ENCODE results near the gene PRR7. TPM values are rescaled to one million over a fixed set of nuclear protein-coding genes. Genes with fewer than 3 reads are reported as not detected.

Gene PRR7
- total and polyA plus RNA-seq, 2 of the 13 experiments (the other 11 are each of a cell fraction or from before 2014, with no cell fraction given): 4.8 to 5.0 TPM

GRCh38 chr5:177476531-177477233 lies 30.1 kb downstream of the PRR7 start:
- Histone ChIP-seq H3K9me3 (ENCODE audit: low read length) (no peaks in the 10 kb centered on the region), H3K27ac (ENCODE audit: extremely low read length, insufficient read depth, low read length) (no peak overlapping the region), H3K9ac (ENCODE audit: insufficient read depth, low read depth, low read length) (no peak overlapping the region), H2AFZ (ENCODE audit: low read length) (no peak overlapping the region), H4K20me1 (ENCODE audit: insufficient read depth, low read length) (no peaks in the 10 kb centered on the region), H3K27me3 (ENCODE audit: control insufficient read depth in 1 of 2, insufficient read depth in 2 of 2, low read length in 2 of 2) (no peaks in the 10 kb centered on the region), H3K4me3 (replicated peaks in 1 of 3; ENCODE audit: insufficient read depth in 1 of 3, low read depth in 2 of 3, low read length in 3 of 3) (no peak overlapping the region), H3K36me3 (replicated peaks in 1 of 2; ENCODE audit: control insufficient read depth in 1 of 2, insufficient read depth in 2 of 2, low read length in 2 of 2) (no peaks in the 10 kb centered on the region), H3K4me1 (ENCODE audit: insufficient read depth, low read length) (peaks cover 66% of the 10 kb centered on the region), H3K4me2 (ENCODE audit: low read depth, low read length) (no peak overlapping the region), H3K79me2 (ENCODE audit: insufficient read depth, low read length) (peaks cover 3% of the 10 kb centered on the region)
- ATAC-seq (no peak), DNase-seq (ENCODE audit: low spot score) (peak; percentile 33), FAIRE-seq (no peak)
- ChIA-PET POLR2A (interaction anchor here (1.0 to 4.9 kb wide), 6 partner anchors 19 to 390 kb away, joined by 3 to 42 read pairs (median 6); partner anchors contain the start of gene PDLIM7), CTCF (ENCODE audit: low intra/inter-chr PET ratio, low total read pairs) (no interaction called here)
- in situ Hi-C loops (cut with HindIII; ENCODE audit: extremely low pct_ligation_motif_present, low pct_unique_long_range_greater_than_20kb): no loop called here
- TF ChIP-seq MAZ (IDR thresholded peaks at IDR 0.05; ENCODE audit: borderline replicate concordance, low read depth, low read length) (no peak), MAZ (CRISPR knock-in tag; IDR thresholded peaks at IDR 0.05; ENCODE audit: low read depth) (no peak), MEIS2 (CRISPR knock-in tag; IDR thresholded peaks at IDR 0.05) (no peak), NFYC (CRISPR knock-in tag; IDR thresholded peaks at IDR 0.05) (0 out of 2 replicates have a peak, but pooled peaks have one; percentile 23), ETV5 (CRISPR knock-in tag; IDR thresholded peaks at IDR 0.05; ENCODE audit: borderline replicate concordance) (peak; percentile 17; the same call in 1 of the 2 replicates), ZMYM2 (CRISPR knock-in tag; IDR thresholded peaks at IDR 0.05) (no peak), ZNF768 (CRISPR knock-in tag; IDR thresholded peaks at IDR 0.05) (peak; percentile 87), FIP1L1 (IDR thresholded peaks at IDR 0.05; ENCODE audit: borderline replicate concordance, insufficient read depth, low read depth, low read length) (no peak), ZFX (CRISPR knock-in tag; IDR thresholded peaks at IDR 0.05; ENCODE audit: low read depth) (no peak), ZNF430 (CRISPR knock-in tag; IDR thresholded peaks at IDR 0.05) (no peak), HES4 (CRISPR knock-in tag; IDR thresholded peaks at IDR 0.05; ENCODE audit: borderline replicate concordance) (no peak), SAFB2 (CRISPR knock-in tag; IDR thresholded peaks at IDR 0.05; ENCODE audit: borderline replicate concordance, low read depth) (no peak), NBN (conservative IDR thresholded peaks at IDR 0.05) (no peak), SP5 (CRISPR knock-in tag; IDR thresholded peaks at IDR 0.05; ENCODE audit: borderline replicate concordance, low read depth) (0 out of 2 replicates have a peak, but pooled peaks have one; percentile 13), JDP2 (CRISPR knock-in tag; IDR thresholded peaks at IDR 0.05; ENCODE audit: borderline replicate concordance) (no peak)
- TF ChIP-seq, protein P1, sequence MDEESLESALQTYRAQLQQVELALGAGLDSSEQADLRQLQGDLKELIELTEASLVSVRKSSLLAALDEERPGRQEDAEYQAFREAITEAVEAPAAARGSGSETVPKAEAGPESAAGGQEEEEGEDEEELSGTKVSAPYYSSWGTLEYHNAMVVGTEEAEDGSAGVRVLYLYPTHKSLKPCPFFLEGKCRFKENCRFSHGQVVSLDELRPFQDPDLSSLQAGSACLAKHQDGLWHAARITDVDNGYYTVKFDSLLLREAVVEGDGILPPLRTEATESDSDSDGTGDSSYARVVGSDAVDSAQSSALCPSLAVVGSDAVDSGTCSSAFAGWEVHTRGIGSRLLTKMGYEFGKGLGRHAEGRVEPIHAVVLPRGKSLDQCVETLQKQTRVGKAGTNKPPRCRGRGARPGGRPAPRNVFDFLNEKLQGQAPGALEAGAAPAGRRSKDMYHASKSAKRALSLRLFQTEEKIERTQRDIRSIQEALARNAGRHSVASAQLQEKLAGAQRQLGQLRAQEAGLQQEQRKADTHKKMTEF (CRISPR knock-in tag; IDR thresholded peaks at IDR 0.05): no peak
- TF ChIP-seq, protein P2, sequence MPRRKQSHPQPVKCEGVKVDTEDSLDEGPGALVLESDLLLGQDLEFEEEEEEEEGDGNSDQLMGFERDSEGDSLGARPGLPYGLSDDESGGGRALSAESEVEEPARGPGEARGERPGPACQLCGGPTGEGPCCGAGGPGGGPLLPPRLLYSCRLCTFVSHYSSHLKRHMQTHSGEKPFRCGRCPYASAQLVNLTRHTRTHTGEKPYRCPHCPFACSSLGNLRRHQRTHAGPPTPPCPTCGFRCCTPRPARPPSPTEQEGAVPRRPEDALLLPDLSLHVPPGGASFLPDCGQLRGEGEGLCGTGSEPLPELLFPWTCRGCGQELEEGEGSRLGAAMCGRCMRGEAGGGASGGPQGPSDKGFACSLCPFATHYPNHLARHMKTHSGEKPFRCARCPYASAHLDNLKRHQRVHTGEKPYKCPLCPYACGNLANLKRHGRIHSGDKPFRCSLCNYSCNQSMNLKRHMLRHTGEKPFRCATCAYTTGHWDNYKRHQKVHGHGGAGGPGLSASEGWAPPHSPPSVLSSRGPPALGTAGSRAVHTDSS (CRISPR knock-in tag; conservative IDR thresholded peaks at IDR 0.05): no peak
- TF ChIP-seq, protein P3, sequence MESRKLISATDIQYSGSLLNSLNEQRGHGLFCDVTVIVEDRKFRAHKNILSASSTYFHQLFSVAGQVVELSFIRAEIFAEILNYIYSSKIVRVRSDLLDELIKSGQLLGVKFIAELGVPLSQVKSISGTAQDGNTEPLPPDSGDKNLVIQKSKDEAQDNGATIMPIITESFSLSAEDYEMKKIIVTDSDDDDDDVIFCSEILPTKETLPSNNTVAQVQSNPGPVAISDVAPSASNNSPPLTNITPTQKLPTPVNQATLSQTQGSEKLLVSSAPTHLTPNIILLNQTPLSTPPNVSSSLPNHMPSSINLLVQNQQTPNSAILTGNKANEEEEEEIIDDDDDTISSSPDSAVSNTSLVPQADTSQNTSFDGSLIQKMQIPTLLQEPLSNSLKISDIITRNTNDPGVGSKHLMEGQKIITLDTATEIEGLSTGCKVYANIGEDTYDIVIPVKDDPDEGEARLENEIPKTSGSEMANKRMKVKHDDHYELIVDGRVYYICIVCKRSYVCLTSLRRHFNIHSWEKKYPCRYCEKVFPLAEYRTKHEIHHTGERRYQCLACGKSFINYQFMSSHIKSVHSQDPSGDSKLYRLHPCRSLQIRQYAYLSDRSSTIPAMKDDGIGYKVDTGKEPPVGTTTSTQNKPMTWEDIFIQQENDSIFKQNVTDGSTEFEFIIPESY (CRISPR knock-in tag; IDR thresholded peaks at IDR 0.05): peak; percentile 77
- 57% methylated on average over 14 of the region's 18 CpGs for WGBS (ENCODE audit: low lambda C conversion rate)
- no TSS peak for BruUV-seq (replicated peaks)
- intact Hi-C loops (cut with micrococcal nuclease; ENCODE audit: unreplicated experiment): no loop called here

Data from HepG2 (cell line).